ENCODE data around the gene HDAC1.

- no peak for TF ChIP-seq CTCF (IDR thresholded peaks at IDR 0.05; ENCODE audit: insufficient read depth, low read length, poor library complexity, severe bottlenecking)
- TF ChIP-seq EZH2phosphoT487 (conservative IDR thresholded peaks at IDR 0.05; ENCODE audit: low read length), result no peak
Observed at GRCh38 chr1:32269744-32270143, 22.1 kb upstream of the HDAC1 start.
